Erythroblast (primary cell): ENCODE data around the gene SNX10.

ENCODE experiments used
- DNase-seq, 2 experiments: peaks; one replicate each; lab custom pipeline; 2025; lab: John Stamatoyannopoulos, UW
- GATA1 ChIP-seq: IDR thresholded peaks from 2 replicates; pipeline ENCODE4 v1.6.1; 2011; ENCODE audit warnings: low read depth, mild to moderate bottlenecking, control low read depth, low read length, moderate library complexity
- POLR2A ChIP-seq: IDR thresholded peaks from 2 replicates; pipeline ENCODE4 v1.6.1; 2011; ENCODE audit warnings: mild to moderate bottlenecking, low read length

The SNX10 gene

GRCh38 chr7:26334166-26334859 is 42.7 kb downstream of the SNX10 start:
- TF ChIP-seq GATA1 (no peak), POLR2A (no peak)
- DNase-seq = no peak

GRCh38 chr7:26337232-26337865 is 45.7 kb downstream of the SNX10 start:
- TF ChIP-seq GATA1 (no peak), POLR2A (no peak)
- no peak for DNase-seq

GRCh38 chr7:26340476-26341018 is 48.9 kb downstream of the SNX10 start:
- TF ChIP-seq GATA1 (no peak), POLR2A (no peak)
- no peak for DNase-seq

GRCh38 chr7:26343320-26343832 is 51.7 kb downstream of the SNX10 start:
- TF ChIP-seq POLR2A (no peak), GATA1 (no peak)
- no peak for DNase-seq

GRCh38 chr7:26343837-26344236 is 52.2 kb downstream of the SNX10 start:
- DNase-seq = no peak
- TF ChIP-seq POLR2A = no peak
- TF ChIP-seq GATA1 = no peak

- TF ChIP-seq POLR2A (no peak), GATA1 (no peak)
- DNase-seq = no peak
Observed at GRCh38 chr7:26345202-26345601, 53.5 kb downstream of the SNX10 start.

GRCh38 chr7:26345837-26346236 is 54.2 kb downstream of the SNX10 start:
- TF ChIP-seq GATA1 (no peak), POLR2A (no peak)
- DNase-seq = no peak

- TF ChIP-seq POLR2A (no peak), GATA1 (no peak)
- DNase-seq = no peak
Observed at GRCh38 chr7:26346611-26347203, 55.0 kb downstream of the SNX10 start.

- TF ChIP-seq GATA1 = no peak
- TF ChIP-seq POLR2A = no peak
- no peak for DNase-seq
Observed at GRCh38 chr7:26348234-26348851, 56.7 kb downstream of the SNX10 start.

- DNase-seq = no peak
- TF ChIP-seq POLR2A (no peak), GATA1 (no peak)
Observed at GRCh38 chr7:26349005-26349915, 57.6 kb downstream of the SNX10 start.

- no peak for DNase-seq
- TF ChIP-seq GATA1 (no peak), POLR2A (no peak)
Observed at GRCh38 chr7:26351171-26351570, 59.5 kb downstream of the SNX10 start.

- no peak for DNase-seq
- TF ChIP-seq GATA1 (no peak), POLR2A (no peak)
Observed at GRCh38 chr7:26356229-26356628, 64.6 kb downstream of the SNX10 start.
